Cardiac septum (tissue), 1 donor: Measurements from ENCODE around the gene WDR90. TPM values are rescaled to one million over a fixed set of nuclear protein-coding genes. Genes with fewer than 3 reads are reported as not detected.

Experiments
- DNase-seq: peaks from one replicate; pipeline ENCODE4 v3.0.0-alpha.2; 2020; ENCODE audit warnings: low spot score
- intact Hi-C: fragments of 100-400 bp; cut with DNase I; formaldehyde crosslinking; loops from one replicate; pipeline ENCODE4 v1.14.0; 2022
- total RNA-seq: library from RNA; stranded (reverse); fragmentation: NEBNext Ultra II Directional; extraction: Animal tissue kit (Norgen Biotek cat#: 25700); gene quantifications from one replicate; pipeline ENCODE4 v1.2.1, GENCODE V29; 2021
- donor health status: DM: no; HTN: no; CAD: no.

WDR90 gene
- total RNA-seq, 1 donor from 2014 or later = 13.9 TPM

DNA sequence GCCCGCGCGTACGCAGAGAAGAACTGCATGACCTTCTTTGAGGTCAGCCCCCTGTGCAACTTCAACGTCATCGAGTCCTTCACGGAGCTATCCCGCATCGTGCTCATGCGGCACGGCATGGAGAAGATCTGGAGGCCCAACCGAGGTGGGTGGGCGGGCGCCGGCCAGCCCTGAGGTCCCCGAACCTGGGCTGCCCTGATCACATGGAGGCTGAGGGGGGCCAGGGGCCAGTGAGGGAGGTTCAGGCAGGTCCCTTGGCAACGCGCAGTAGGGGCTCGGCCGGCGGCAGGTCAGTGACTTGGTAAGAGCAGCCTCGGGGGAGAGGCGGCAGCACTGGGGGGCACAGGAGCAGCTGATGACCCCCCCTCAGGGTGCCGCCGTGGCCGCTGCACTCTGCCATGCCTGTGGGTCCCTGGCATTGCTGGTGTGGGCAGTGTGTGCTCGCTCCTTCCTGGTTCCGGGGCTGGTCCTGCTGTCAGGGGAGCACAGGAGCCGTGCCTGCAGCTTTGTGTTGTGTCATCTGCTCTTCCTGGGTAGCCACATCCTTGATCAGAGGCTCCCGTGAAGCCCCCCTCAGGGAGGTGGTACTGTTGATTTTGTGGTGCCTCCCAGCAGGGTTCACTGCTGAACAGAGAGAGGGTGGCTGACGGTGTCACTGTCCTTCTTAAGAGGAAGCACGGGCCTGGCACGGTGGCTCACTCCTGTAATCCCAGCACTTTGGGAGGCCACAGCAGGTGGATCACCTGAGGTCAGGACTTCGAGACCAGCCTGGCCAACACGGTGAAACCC, 23.0 kb upstream of the WDR90 start:
- intact Hi-C loops = no loop called here
- peak; percentile 75 for DNase-seq

DNA sequence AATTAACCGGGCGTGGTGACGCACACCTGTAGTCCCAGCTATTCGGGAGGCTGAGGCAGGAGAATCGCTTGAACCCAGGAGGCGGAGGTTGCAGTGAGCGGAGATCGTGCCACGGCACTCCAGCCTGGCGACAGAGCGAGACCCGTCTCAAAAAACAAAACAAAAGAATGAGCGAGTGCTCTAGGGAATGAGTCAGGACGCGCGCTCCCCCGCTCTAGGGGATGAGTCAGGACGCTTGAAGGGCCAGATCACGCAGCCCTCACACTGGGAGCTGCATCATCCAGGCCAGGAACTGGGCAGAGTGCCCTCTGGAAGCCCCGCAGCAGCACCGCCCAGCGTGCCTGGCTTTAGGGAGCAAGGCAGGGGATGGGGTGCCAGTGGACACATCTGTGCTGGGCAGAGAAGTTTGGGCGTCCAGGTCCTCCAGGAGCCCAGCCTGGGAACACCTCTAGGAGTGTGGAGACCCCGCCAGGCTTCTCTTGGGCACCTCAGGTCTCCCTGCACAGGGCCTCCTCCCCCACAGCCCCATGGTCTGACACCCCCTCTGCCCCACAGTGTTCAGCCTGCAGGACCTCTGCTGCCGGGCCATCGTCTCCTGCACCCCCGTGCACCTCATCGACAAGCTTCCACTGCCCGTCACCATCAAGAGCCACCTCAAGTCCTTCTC, 22.2 kb upstream of the WDR90 start:
- DNase-seq = no peak
- intact Hi-C loops = no loop called here

DNA sequence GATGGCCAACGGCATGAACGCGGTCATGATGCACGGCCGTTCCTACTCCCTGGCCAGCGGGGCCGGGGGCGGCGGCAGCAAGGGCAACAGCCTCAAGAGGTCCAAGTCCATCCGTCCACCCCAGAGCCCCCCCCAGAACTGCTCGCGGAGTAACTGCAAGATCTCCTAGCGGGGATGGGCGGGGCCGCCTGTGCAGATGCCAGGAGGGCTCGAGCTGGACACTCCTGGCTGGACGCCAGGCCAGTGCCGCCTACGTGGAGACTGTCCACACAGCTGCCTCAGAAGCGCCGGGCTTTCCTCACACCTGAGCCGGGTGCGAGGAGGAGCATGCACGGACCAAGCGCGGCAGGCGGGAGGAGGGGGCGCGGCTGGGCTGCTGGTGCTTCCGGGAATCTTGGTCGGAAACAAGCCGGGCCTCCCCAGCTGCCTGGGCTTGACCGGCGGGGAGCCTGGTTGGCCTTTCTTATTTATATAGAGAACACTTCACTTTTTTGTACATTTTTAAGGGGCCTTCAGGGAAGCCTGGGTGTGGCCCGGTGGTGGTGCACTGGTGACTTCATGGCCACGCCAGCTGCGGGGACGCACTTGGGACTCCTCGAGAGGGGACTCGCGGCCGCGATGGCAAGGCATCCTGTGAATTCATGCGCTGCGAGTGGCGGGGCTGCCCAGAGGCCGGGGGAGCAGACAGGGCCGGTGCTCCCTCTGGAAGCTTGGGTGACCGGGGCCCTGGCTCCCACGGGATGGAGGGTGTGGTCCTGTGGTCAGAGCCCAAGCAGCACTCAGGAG, 21.5 kb upstream of the WDR90 start:
- intact Hi-C loops = no loop called here
- no peak for DNase-seq

DNA sequence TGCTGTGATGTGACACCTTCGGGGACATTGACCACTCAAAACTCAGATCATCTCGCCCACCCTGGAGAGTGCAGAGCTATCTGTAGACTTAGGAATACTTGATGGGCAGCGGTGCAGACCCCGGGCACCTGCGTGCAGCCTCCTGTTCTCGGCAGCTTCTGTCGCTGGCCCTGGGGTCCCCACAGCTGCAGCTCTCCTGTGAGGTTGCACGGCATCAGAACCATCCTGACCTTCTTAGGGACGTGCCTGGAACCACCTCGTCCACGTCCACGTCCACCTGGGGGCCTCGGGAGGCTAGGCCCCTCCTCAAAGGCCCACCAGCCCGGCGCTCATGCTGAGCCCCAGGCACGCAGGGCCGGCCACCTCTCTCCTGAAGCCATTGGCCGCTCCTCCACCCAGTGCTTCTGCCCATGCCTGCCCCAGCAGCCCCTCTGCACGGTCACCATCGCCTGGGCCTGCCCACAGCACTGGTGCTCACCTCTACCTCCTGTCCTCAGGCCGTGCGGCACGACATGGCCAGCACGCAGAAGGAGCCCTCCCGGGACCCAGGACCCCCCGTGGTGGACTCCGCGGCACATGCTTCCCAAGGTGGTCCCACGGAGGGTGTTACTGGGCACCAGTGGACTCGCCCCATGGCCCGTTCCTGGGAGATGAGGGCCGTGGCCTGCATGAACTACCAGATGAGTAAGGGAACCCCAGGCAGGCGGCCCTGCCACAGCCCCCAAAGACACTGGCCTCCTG, 20.7 kb upstream of the WDR90 start:
- no peak for DNase-seq
- intact Hi-C loops = no loop called here

DNA sequence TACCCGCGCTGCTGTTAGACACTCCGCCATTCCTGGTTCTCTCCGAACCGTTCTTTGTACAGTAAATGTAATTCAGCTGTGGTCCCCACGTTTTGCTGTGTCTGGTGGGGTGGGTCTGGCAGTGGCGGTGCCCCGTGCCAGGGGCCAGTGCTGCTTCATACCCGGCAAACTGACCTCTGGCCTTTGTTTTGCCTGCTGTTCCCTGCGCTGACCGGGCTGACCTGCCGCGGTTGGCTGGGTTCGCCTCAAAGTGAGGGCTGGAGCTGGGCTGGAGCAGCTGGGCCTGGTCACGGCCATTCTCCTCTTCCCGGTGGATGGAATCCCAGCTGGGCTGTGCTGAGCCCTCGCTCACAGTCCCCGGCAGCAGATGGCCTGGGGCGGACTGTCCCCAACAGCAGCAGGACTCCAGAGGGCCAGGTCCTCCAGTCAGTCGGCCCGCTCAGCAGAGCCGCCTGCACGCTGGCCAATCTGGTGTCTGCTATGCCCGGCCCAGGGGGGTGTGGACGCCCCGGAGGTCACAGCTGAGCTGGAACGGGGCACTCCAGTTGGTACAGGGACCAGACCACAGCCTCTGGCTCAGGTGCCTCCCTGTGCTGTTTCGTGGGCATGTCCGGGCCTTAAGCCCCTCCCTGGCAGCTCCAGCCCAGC, 19.9 kb upstream of the WDR90 start:
- intact Hi-C loops = no loop called here
- no peak for DNase-seq

DNA sequence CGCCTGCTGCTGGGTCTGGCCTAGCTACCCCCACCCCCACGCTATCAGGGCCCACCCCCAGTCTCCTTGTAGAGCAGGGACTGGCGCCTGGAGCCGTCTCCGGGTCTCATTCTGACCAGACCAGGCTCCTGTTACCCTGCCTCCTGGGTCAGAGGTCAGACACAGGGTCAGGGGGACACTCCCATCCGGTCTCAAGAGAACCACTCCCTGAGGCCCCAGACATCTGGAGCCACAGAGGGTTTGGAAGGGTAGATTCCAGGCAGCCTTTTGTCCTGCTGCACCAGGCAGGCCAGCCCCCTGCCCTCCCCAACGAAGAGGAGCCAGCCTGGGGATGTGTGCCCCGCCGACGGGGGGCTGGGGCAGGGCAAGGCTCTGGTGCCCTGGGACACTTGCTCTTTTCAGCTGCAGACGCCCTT, 19.3 kb upstream of the WDR90 start:
- intact Hi-C loops = no loop called here
- no peak for DNase-seq

DNA sequence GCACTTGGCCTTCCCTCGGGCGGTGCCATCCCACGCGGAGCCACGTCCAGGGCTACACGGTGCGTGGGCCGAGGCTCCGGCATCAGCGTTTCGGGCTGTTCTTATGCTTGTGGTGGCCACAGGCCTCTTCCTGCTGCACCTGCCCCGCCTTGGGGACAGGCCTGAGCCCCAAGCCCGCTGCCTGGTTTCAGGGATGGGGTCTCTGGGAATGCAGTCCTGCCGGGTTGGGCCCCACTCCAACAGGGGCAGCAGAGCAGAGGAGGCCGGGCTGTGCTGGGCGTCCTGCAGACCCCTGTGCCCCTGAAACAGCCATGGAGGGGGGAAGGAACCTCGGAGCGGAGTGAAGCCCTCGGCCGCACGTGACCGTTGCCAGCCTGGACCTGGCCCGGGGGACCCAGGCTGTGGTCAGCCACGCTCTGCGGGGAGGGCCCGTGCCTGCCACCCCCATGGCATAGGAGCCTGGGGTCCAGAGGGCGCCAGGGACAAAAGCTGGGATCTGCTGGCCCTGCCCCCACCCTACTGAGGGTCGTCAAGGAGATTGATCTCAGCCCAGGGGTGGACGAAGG, 18.8 kb upstream of the WDR90 start:
- no peak for DNase-seq
- intact Hi-C loops = no loop called here

DNA sequence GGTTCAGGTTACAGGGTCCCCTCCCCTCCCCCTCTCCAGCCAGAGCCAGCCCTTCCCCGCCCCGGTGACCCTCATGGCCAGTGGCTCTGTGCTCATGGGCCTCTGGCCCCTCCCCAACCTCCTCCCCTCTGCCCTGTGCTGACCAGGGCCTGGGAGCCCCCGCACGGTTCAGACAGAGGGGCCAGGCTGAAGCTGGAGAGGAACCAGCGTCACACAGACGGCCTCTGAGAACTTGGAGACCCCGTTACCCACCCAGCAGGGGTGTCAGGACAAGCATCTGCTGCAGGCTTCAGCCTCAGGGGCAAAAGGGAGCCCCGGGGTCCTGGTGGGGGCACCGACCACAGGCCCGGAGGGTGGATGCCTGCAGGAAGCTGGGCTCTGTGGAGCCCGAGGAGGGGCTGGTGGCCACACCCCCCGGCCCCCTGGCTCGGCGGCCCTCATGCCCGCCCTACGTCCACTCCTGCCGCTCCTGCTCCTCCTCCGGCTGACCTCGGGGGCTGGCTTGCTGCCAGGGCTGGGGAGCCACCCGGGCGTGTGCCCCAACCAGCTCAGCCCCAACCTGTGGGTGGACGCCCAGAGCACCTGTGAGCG, 18.3 kb upstream of the WDR90 start, which contains the start of gene WFIKKN1:
Gene WFIKKN1 (plus strand): TSS at position 171 of the 591 bp plus-strand sequence. CDS start 269 bp downstream, at position 440.
- DNase-seq = no peak
- intact Hi-C loops = no loop called here

DNA sequence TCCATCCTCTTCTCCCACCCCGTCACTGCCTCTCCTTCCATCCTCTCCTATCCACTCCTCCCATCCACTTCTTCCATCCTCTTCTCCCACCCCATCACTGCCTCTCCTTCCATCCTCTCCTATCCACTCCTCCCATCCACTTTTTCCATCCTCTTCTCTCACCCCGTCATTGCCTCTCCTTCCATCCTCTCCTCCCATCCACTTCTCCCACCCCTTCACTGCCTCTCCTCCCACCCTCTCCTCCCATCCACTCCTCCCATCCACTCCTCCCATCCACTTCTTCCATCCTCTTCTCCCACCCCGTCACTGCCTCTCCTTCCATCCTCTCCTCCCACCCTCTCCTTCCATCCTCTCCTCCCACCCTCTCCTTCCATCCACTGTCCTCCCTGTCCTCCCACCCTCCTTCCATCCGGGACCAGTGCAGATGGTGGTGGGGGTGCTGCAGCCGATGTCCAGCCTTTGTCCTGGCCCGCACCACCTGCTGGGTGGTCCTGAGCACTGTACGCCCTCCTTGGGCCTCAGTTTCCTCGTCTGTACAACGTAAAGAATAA, 17.3 kb upstream of the WDR90 start:
- intact Hi-C loops = no loop called here
- no peak for DNase-seq

DNA sequence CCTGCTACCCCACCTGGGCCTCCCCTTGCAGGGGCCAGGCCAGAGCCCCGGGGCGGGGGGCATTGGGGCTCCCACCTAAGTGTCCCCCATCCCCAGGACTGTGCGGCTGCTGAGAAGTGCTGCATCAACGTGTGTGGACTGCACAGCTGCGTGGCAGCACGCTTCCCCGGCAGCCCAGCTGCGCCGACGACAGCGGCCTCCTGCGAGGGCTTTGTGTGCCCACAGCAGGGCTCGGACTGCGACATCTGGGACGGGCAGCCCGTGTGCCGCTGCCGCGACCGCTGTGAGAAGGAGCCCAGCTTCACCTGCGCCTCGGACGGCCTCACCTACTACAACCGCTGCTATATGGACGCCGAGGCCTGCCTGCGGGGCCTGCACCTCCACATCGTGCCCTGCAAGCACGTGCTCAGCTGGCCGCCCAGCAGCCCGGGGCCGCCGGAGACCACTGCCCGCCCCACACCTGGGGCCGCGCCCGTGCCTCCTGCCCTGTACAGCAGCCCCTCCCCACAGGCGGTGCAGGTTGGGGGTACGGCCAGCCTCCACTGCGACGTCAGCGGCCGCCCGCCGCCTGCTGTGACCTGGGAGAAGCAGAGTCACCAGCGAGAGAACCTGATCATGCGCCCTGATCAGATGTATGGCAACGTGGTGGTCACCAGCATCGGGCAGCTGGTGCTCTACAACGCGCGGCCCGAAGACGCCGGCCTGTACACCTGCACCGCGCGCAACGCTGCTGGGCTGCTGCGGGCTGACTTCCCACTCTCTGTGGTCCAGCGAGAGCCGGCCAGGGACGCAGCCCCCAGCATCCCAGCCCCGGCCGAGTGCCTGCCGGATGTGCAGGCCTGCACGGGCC, 16.5 kb upstream of the WDR90 start:
- no peak for DNase-seq
- intact Hi-C loops = no loop called here

DNA sequence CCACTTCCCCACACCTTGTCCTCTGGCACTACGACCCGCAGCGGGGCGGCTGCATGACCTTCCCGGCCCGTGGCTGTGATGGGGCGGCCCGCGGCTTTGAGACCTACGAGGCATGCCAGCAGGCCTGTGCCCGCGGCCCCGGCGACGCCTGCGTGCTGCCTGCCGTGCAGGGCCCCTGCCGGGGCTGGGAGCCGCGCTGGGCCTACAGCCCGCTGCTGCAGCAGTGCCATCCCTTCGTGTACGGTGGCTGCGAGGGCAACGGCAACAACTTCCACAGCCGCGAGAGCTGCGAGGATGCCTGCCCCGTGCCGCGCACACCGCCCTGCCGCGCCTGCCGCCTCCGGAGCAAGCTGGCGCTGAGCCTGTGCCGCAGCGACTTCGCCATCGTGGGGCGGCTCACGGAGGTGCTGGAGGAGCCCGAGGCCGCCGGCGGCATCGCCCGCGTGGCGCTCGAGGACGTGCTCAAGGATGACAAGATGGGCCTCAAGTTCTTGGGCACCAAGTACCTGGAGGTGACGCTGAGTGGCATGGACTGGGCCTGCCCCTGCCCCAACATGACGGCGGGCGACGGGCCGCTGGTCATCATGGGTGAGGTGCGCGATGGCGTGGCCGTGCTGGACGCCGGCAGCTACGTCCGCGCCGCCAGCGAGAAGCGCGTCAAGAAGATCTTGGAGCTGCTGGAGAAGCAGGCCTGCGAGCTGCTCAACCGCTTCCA, 15.7 kb upstream of the WDR90 start:
- no peak for DNase-seq
- intact Hi-C loops = no loop called here

DNA sequence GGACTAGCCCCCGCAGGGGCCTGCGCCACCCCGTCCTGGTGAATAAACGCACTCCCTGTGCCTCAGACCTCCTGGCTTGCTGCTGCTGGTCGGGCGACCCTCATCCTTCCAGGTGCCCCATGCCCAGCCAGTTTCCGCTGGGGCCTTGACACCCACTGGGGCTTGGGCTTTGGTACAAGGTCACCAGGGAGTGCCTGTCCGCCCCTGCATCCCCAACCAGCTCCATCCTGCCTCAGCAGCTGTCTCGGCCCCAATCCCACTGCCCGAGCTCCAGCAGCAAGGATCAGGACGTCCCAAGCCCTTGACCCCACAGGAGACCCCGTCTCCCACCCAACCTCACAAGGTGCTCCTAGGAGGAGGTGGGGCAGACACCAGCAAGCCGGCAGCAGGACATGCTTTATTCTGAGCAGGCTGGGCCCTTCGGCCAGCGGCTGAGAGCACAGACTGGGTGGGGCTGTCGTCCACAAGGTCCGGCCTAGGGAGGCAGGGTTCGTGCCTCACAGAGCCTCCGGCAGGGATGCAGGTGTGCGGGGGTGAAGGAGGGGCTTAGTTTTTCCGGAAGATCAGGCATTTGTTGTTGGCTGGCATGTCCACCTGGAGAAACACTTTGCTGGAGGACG, 15.0 kb upstream of the WDR90 start:
- intact Hi-C loops = no loop called here
- no peak for DNase-seq

DNA sequence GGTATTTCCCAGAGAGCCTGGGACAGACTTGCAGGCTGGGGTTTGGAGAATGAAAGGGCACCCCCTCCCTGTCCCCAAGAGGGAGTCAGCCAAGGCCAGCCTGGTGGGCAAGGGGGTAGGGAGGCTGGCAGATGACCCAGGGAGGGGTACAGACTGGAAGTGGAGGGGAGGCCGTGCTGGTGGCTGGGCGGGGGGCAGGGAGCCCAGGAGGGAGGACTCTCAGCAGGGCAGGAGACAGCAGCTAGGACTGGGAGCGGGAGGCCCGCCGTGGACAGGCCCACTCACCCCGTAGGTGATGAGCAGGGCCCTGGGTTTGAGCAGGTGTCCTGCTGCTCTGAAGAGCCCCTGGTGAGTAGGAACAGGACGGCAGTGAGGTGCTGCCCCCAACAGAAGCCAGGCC, 14.2 kb upstream of the WDR90 start:
- DNase-seq = no peak
- intact Hi-C loops = no loop called here

DNA sequence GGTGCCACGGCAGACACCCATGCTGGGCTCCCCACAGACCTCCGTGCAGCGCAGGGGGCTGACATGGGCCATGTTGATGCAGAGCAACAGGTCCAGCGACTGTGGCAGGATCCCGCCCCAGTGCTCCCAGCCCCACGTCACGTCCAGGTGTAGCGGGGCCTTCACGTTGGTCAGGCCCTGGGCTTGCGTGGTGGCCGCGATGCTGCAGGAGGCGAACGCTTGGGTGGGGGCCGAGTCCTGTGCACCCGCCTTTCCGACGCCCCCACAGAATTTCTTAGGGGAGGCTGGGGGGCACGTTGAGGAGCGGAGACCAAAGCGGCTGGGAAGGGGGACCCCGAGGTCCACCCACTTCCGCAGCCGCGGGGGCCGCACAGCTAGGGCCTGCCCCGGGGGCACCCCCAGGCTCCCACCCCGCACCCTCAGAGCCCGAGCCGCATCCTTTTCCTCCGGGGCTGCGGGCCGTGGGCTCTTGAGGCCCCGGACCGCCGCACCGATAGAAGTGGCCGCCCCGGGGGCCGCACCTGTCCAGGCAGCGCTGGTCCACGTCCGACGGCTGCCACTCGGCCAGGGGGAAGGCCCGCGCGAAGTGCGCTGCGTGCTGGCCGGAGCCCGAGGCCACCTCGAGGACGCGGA, 13.5 kb upstream of the WDR90 start:
- intact Hi-C loops = no loop called here

DNA sequence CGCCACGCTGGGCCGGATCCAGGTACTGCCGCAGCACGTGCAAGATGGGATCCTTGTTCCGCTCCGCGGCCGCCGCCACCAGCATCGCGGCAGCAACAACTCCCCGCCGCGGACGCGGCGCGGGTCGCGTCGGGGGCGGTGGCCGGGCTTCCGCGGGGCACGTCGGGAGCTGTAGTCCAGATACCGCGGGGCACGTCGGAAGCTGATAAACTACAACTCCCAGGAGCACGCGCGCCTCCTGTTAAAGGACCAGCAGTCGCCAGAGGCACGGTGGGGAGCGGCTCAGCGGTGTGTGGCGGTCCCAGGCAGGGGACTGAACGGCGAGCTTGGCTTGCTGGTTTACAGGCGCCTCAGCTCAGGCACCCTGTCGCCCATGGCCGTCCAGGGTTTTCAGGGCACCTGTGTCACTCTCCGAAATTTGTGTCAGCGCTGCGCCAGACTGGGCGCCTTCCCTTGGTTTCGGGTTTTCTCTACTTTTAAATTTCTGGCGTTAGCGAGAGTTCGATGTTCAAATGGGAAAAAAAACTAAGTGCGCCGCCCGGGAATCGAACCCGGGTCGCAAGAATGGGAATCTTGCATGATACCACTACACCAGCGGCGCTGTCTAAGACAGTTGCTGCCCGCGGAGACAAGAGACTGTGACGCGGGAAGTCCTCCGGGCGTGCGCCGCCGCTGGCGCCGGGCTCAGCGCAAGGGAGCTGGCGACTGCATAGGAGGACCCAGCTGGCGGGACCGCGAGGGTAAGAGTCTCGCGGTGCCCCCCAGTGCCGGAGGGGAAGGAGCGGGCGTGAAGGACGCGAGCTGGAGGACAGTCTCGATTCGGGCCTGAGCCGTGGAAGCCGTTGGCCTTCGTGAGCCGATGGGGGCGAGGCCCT, 12.7 kb upstream of the WDR90 start, which contains the start of gene METTL26:
Gene METTL26 (minus strand): TSS at position 100 of the 875 bp plus-strand sequence. CDS start 15 bp downstream, at position 85.
- DNase-seq = peak; percentile 97
- intact Hi-C loops = no loop called here

More for the DNA sequence above, 13.5 kb upstream of the WDR90 start:
- no peak for DNase-seq
